ENCODE measurements around the gene TPCN2.
A peak's percentile ranks its signal among the peaks of the same experiment; 100 is the strongest.

TPCN2 gene

GRCh38 chr11:69004411-69005182 lies 44.1 kb upstream of the TPCN2 start:
- no peaks in the 10 kb centered on the region for H3K9me3 ChIP-seq (ENCODE audit: low read length)
- H3K36me3 ChIP-seq (ENCODE audit: insufficient read depth, low read length): peaks cover 64% of the 10 kb centered on the region
- H3K9ac ChIP-seq (ENCODE audit: low read length): peak overlapping the region; percentile 53
- no peaks in the 10 kb centered on the region for H3K27me3 ChIP-seq (ENCODE audit: control insufficient read depth in 1 of 2, insufficient read depth in 2 of 2, low read length in 2 of 2)
- peak overlapping the region; percentile 81 for H3K27ac ChIP-seq (ENCODE audit: low read depth, low read length)
- H3K4me1 ChIP-seq (ENCODE audit: insufficient read depth, low read length): peaks cover 99% of the 10 kb centered on the region
- H3K4me3 ChIP-seq (ENCODE audit: low read depth in 1 of 2, low read length in 2 of 2): no peak overlapping the region

- Histone ChIP-seq H3K9me3 (ENCODE audit: low read length) (no peaks in the 10 kb centered on the region), H3K27ac (ENCODE audit: low read depth, low read length) (peak overlapping the region; percentile 81), H3K4me3 (ENCODE audit: low read depth in 1 of 2, low read length in 2 of 2) (no peak overlapping the region), H3K4me1 (ENCODE audit: insufficient read depth, low read length) (peaks cover 99% of the 10 kb centered on the region), H3K27me3 (ENCODE audit: control insufficient read depth in 1 of 2, insufficient read depth in 2 of 2, low read length in 2 of 2) (no peaks in the 10 kb centered on the region), H3K9ac (ENCODE audit: low read length) (peak overlapping the region; percentile 53), H3K36me3 (ENCODE audit: insufficient read depth, low read length) (peaks cover 70% of the 10 kb centered on the region)
Measured at GRCh38 chr11:69005183-69005630, 43.5 kb upstream of the TPCN2 start.

- H3K4me3 ChIP-seq (ENCODE audit: low read depth in 1 of 2, low read length in 2 of 2): no peak overlapping the region
- no peaks in the 10 kb centered on the region for H3K9me3 ChIP-seq (ENCODE audit: low read length)
- H3K9ac ChIP-seq (ENCODE audit: low read length): no peak overlapping the region
- H3K36me3 ChIP-seq (ENCODE audit: insufficient read depth, low read length): peaks cover 76% of the 10 kb centered on the region
- H3K4me1 ChIP-seq (ENCODE audit: insufficient read depth, low read length): peaks cover 99% of the 10 kb centered on the region
- H3K27ac ChIP-seq (ENCODE audit: low read depth, low read length): peak overlapping the region; percentile 81
- no peaks in the 10 kb centered on the region for H3K27me3 ChIP-seq (ENCODE audit: control insufficient read depth in 1 of 2, insufficient read depth in 2 of 2, low read length in 2 of 2)
Measured at GRCh38 chr11:69005631-69006368, 42.9 kb upstream of the TPCN2 start.

DNA sequence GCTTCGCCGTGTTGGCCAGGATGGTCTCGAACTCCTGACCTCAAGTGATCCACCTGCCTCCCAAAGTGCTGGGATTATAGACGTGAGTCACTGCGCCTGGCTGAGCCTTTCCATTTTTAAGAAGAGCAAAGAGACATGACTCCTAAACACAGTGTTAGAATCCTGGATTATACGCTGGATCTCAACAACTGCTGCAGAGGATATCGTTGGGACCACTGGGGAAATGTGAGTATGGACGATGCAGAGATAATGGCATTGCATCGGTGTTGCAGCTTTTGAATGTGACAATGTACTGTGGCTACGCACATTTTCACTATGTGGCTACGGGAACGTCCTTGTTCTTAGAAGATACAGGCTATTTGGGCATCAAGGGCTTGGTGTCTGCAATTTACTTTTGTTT lies 41.9 kb upstream of the TPCN2 start:
- Histone ChIP-seq H3K36me3 (ENCODE audit: insufficient read depth, low read length) (peaks cover 76% of the 10 kb centered on the region), H3K9ac (ENCODE audit: low read length) (no peak overlapping the region), H3K27me3 (ENCODE audit: control insufficient read depth in 1 of 2, insufficient read depth in 2 of 2, low read length in 2 of 2) (no peaks in the 10 kb centered on the region), H3K4me1 (ENCODE audit: insufficient read depth, low read length) (peaks cover 89% of the 10 kb centered on the region), H3K9me3 (ENCODE audit: low read length) (no peaks in the 10 kb centered on the region), H3K4me3 (ENCODE audit: low read depth in 1 of 2, low read length in 2 of 2) (no peak overlapping the region), H3K27ac (ENCODE audit: low read depth, low read length) (peak overlapping the region; percentile 21)

DNA sequence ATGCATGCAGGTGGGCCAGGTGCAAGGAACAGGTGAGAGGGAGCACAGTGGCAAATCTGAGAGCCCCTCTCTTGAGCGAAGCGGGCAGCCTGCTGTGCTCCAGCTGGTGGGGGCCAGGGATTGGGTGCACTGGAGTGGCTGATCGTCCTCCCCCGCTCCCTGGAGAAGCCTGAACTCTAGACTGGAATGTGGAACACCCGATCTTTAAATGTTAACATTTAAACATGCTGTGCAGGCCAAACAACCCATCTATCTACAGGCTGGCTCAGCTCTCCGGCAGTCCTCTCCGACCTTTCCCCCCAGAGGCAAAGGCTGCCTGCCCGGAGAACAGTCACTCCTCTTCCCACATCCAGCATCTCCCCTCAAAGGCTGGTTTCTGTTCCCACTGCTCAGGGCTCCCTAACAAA lies 40.8 kb upstream of the TPCN2 start:
- H3K9me3 ChIP-seq (ENCODE audit: low read length): no peaks in the 10 kb centered on the region
- peak overlapping the region in 1 of 2 donors; percentile 96 for H3K4me3 ChIP-seq (ENCODE audit: low read depth in 1 of 2, low read length in 2 of 2)
- no peaks in the 10 kb centered on the region for H3K27me3 ChIP-seq (ENCODE audit: control insufficient read depth in 1 of 2, insufficient read depth in 2 of 2, low read length in 2 of 2)
- peak overlapping the region; percentile 99 for H3K27ac ChIP-seq (ENCODE audit: low read depth, low read length)
- H3K9ac ChIP-seq (ENCODE audit: low read length): peak overlapping the region; percentile 70
- H3K4me1 ChIP-seq (ENCODE audit: insufficient read depth, low read length): peaks cover 77% of the 10 kb centered on the region
- H3K36me3 ChIP-seq (ENCODE audit: insufficient read depth, low read length): peaks cover 73% of the 10 kb centered on the region

DNA sequence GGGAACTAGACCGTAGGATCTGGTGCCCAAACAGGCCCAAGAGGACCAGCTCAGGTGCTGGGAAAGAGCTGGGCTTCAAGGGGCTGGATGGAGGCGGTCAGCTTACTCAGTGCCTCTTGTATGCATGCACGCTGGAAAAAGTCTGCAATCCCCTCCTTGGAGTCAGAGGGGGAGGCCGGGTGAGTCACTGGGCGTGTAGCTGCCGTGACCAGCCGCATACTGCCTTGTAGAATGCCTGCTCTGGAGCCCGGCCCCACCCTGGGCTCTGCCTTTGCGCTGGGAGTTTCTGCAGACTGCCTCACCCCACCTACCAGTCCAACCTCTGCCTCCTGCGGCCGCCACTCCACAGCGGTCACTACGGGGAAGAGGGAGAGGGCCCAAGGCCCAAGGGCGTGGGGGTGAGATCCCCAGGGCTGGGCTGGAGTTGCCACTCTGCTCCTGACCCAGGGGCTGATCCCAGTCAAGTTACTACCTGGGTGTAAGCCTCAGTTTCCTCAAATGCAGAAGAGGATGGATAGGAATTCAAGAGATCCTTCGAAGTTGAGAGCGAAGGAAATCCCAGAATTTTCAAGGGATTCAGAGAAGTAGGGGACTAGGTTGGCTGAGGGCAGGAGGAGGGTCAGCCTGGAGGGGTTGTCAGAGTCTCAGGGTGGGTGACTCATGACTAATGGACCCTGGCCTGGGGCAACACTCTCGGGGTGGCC lies 39.8 kb upstream of the TPCN2 start:
- no peaks in the 10 kb centered on the region for H3K27me3 ChIP-seq (ENCODE audit: control insufficient read depth in 1 of 2, insufficient read depth in 2 of 2, low read length in 2 of 2)
- H3K9ac ChIP-seq (ENCODE audit: low read length): peak overlapping the region; percentile 100
- H3K27ac ChIP-seq (ENCODE audit: low read depth, low read length): peak overlapping the region; percentile 99
- peak overlapping the region in 1 of 2 donors; percentile 96 for H3K4me3 ChIP-seq (ENCODE audit: low read depth in 1 of 2, low read length in 2 of 2)
- H3K4me1 ChIP-seq (ENCODE audit: insufficient read depth, low read length): peaks cover 69% of the 10 kb centered on the region
- peaks cover 64% of the 10 kb centered on the region for H3K36me3 ChIP-seq (ENCODE audit: insufficient read depth, low read length)
- no peaks in the 10 kb centered on the region for H3K9me3 ChIP-seq (ENCODE audit: low read length)

DNA sequence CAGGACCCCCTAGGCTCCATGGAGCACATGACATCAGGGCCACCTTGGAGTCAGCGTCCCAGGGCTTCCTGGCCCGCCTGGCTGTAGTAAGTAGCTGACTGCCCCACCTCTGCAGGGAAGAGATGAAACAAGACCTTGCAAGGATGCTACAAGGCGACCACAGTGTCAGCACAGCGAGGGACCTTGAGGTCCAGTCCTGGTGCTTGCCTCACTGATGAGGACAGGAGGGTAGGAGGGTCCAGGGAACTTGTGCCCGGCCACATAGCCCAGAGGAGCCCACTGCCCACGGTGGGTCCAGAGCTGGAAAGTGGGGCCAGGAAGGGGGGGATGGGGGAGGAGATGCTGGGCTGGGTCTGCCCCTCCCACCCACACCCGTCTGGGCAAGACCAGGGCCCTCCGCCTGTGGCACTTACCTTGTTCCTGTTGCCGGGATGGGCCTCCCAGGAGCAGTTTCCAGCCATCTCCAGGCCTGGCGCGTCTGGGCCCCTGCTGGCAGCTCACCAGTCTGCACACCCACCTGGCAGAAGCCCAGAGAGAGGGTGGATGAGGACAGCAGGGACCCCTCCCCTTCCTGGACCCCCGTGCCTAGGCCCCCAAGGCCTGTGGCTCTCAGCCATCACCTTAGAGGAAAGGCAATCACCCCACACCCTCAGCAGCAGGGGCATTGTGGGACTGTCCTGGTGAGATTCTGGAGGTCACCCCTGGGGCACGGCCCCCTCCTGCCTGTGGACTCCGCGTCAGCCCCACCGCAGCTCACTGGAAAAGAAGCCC lies 39.1 kb upstream of the TPCN2 start:
- peaks cover 57% of the 10 kb centered on the region for H3K36me3 ChIP-seq (ENCODE audit: insufficient read depth, low read length)
- no peaks in the 10 kb centered on the region for H3K9me3 ChIP-seq (ENCODE audit: low read length)
- H3K9ac ChIP-seq (ENCODE audit: low read length): peak overlapping the region; percentile 100
- peak overlapping the region; percentile 99 for H3K27ac ChIP-seq (ENCODE audit: low read depth, low read length)
- peaks cover 69% of the 10 kb centered on the region for H3K4me1 ChIP-seq (ENCODE audit: insufficient read depth, low read length)
- H3K4me3 ChIP-seq (ENCODE audit: low read depth in 1 of 2, low read length in 2 of 2): peak overlapping the region; percentile 62 to 96
- H3K27me3 ChIP-seq (ENCODE audit: control insufficient read depth in 1 of 2, insufficient read depth in 2 of 2, low read length in 2 of 2): no peaks in the 10 kb centered on the region

DNA sequence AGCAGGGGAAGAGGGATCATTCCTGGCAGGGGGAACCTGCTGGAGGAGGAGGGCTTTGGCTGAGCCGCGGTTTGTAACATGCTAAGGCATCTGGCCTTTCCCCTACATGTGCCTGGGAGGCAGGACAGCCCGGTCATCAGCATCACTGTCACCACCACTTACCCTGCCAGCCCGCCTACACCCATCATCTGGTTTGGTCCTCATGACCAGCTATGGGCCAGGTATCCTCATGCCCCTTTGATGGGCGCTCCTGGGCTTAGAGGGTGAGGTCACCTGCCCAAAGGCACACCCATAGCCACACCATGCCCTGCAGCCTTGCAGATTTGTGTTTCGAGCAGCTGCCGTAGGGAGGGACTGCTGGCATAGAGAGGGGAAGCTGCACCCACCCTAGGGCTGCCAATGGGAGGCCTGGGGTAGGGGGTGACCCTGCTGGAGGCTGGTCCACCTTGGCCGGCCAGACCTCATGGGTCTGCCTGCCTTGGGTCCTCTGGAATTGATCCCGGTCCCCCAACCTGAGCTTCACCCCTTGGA lies 38.3 kb upstream of the TPCN2 start:
- H3K4me1 ChIP-seq (ENCODE audit: insufficient read depth, low read length): peaks cover 69% of the 10 kb centered on the region
- H3K4me3 ChIP-seq (ENCODE audit: low read depth in 1 of 2, low read length in 2 of 2): peak overlapping the region; percentile 62 to 96
- peak overlapping the region; percentile 99 for H3K27ac ChIP-seq (ENCODE audit: low read depth, low read length)
- peak overlapping the region; percentile 100 for H3K9ac ChIP-seq (ENCODE audit: low read length)
- no peaks in the 10 kb centered on the region for H3K9me3 ChIP-seq (ENCODE audit: low read length)
- peaks cover 49% of the 10 kb centered on the region for H3K36me3 ChIP-seq (ENCODE audit: insufficient read depth, low read length)
- no peaks in the 10 kb centered on the region for H3K27me3 ChIP-seq (ENCODE audit: control insufficient read depth in 1 of 2, insufficient read depth in 2 of 2, low read length in 2 of 2)

DNA sequence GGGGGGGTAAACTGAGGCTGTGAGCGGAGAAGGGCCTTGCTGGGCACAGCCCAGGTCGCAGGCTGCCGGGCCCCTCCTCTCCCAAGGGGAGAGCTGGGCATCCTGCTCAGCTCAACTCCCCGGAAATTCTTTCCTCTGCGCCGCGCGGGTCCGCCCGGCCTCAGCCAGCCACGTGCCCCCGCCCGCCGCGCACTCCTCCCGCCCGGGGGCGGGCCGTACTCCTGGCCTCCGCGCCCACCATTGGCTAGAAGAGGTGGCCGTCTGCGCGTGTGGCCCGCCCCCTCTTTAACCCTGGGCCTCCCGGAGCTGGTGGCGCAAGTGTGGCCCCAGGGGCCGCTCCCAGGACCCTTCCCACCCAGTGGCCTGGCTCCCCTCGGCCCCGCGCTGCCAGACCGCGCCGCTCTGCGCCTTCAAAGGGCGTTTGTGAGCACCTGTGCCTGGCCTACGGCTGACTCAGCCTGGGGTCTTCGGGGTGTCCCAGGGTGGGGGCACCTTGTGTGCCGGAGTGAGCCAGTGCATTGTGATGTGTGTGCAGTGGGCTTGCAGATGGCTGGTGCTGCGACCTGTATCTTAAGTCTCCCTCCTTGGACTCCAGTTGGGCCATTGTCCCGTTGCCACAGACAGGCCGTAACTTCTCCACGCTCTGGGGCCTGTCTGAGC lies 37.6 kb upstream of the TPCN2 start:
- Histone ChIP-seq H3K27ac (ENCODE audit: low read depth, low read length) (peak overlapping the region; percentile 99), H3K9me3 (ENCODE audit: low read length) (no peaks in the 10 kb centered on the region), H3K4me3 (ENCODE audit: low read depth in 1 of 2, low read length in 2 of 2) (peak overlapping the region; percentile 89 to 96), H3K4me1 (ENCODE audit: insufficient read depth, low read length) (peaks cover 65% of the 10 kb centered on the region), H3K27me3 (ENCODE audit: control insufficient read depth in 1 of 2, insufficient read depth in 2 of 2, low read length in 2 of 2) (no peaks in the 10 kb centered on the region), H3K9ac (ENCODE audit: low read length) (peak overlapping the region; percentile 100), H3K36me3 (ENCODE audit: insufficient read depth, low read length) (peaks cover 42% of the 10 kb centered on the region)

GRCh38 chr11:69011624-69012091 lies 37.1 kb upstream of the TPCN2 start:
- Histone ChIP-seq H3K4me1 (ENCODE audit: insufficient read depth, low read length) (peaks cover 59% of the 10 kb centered on the region), H3K4me3 (ENCODE audit: low read depth in 1 of 2, low read length in 2 of 2) (peak overlapping the region; percentile 89 to 96), H3K27me3 (ENCODE audit: control insufficient read depth in 1 of 2, insufficient read depth in 2 of 2, low read length in 2 of 2) (no peaks in the 10 kb centered on the region), H3K9me3 (ENCODE audit: low read length) (no peaks in the 10 kb centered on the region), H3K27ac (ENCODE audit: low read depth, low read length) (peak overlapping the region; percentile 99), H3K36me3 (ENCODE audit: insufficient read depth, low read length) (peaks cover 40% of the 10 kb centered on the region), H3K9ac (ENCODE audit: low read length) (peak overlapping the region; percentile 82)

Measured in muscle layer of colon (tissue), 2 donors.